ENCODE data around the gene ETV6.
A peak's percentile ranks its signal among the peaks of the same experiment; 100 is the strongest.

The ETV6 gene

DNA sequence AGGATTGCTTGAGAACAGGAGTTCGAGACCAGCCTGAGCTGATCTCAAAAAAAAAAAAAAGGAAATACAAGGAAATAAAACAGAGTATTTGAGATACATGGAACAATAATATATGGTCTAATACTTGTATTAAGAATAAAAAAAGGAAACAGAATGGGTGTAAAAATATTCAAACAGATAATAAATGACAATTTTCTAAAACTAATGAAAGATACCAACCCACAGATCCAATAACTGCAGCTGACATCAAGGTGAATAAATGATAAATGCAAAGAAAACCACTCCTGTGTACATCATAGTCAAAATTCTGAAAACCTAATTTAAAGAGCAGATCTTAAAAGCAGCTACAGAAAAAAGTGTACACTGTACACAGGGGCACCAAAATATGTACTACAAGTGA lies 4.1 kb upstream of the ETV6 start:
- no peak for DNase-seq (ENCODE audit: low spot score)

DNA sequence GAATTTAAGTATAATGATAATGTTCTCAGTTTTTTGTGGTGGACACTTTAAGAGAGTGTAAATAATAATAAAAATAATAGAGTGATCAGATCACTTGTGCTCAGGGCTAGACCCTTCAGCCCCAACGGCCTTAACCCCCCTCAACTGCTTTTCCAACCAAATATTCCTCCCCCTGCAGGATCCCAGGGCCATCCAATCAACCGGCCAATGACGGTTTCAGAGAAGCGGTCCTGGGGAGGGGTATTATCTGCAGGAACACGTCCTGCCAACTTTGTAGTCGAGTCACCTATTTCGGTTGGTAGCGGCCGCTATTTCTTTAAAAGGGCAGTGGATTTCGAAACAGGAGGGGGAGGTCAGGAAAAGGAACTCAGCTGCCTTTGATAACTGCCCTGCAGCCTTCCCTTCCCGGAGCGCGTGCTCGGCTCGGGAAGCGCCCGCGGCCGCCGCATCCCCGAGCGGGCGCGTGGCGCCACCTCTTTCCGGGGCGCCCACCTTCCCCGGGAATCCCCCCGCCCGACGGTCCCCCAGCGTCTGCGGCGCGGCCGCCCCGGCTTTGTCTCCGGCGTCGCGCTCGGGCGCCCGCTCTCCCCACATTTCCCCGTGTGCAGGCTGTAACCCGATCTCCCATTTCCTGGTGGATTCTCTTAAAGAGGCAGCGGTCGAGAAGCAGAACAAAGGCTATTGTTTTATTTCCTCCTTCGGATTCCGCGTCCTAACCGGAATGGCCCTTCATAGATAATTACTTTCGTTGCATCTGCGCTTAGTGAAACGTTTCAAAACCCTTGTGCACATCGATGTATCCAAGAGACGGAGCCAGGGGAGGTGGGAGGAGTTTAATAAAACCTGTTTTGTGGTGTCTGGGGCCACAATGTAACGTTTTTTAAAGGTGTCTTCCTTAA lies 711 bp upstream of the ETV6 start:
- DNase-seq (ENCODE audit: low spot score), result peak; percentile 59

DNA sequence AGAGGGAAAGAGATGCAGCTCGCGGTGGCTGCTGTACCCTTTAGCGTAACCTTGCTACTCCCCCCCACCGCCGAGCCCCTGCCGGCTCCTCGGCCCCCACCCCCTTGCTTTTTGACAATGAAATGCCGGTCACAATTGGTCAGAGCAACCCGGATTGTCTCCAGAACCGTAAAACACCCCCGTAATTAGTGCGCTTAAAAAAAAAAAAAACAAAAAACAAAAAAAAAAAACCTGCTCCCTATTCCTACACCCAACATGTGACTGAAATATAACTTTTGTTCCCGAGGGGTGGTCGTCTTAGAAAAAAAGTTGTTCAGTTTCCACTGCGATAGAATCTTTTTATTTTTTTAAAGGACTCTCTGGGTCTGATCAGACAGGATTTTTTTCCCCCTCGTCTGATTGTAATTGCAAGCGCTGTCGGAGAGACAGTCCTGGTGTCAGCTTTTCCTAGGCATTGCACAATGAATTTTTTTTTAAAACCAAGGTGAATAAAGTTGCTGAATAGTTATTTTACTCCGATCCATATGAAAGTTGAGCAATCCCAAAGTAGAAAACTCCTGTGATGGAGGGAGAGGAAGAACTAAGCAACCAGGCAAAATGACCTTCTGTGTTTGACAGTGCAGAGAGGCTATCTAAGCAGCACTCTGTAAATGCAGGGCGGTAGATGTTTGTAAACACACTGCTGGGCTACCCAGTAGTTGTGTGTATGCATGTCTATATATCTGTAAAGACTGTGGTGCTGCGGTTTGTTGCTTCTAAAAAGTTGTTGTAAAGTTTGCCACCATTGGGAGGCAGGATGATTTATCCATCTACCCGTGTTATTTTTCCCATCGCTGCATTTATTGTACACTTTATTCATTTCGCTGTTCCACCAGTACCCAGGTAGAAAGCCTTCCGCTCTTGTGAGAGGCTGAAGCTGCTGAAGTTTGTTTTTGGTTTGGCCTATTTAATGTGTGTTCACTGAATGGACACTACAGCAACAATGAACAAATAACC lies 1.1 kb downstream of the ETV6 start:
- DNase-seq (ENCODE audit: low spot score), result peak; percentile 16

DNA sequence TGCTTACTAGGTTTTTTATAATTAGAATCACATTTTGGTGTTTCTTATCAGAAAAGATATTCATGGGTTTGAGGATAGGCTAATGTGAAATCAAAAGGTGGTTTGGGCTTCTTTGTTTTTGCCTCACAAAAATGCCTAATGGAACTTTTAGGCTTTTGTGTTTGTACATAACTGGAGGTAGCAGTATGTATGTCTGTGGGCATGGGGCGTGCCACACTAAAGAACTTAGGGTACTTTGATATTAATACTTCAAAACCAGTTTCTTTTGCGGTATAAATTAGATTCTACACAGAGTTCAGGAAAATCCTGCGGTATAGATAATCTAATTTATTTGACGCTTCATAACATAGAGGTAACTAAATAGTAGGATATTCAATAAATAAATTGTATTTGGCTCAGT lies 1.9 kb downstream of the ETV6 start:
- no peak for DNase-seq (ENCODE audit: low spot score)

DNA sequence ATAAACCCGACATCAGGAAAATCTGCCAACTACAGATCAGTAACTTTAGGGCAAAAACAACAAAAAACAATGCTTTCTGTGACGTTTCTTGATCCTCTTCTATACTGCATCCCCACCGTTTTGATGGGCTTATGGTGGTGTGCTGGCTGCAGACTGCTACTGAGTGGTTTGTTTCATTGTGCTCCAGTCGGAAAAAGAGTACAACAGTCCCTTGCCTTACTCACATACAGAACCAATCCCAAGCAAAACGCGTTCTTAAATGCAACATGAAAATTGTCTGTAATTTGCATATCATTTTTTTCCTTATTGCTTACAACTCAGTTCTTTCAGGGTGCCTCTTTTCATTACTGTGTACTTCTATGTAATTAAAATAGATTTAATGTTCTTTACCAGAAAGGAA lies 2.3 kb downstream of the ETV6 start:
- DNase-seq (ENCODE audit: low spot score), result no peak

DNA sequence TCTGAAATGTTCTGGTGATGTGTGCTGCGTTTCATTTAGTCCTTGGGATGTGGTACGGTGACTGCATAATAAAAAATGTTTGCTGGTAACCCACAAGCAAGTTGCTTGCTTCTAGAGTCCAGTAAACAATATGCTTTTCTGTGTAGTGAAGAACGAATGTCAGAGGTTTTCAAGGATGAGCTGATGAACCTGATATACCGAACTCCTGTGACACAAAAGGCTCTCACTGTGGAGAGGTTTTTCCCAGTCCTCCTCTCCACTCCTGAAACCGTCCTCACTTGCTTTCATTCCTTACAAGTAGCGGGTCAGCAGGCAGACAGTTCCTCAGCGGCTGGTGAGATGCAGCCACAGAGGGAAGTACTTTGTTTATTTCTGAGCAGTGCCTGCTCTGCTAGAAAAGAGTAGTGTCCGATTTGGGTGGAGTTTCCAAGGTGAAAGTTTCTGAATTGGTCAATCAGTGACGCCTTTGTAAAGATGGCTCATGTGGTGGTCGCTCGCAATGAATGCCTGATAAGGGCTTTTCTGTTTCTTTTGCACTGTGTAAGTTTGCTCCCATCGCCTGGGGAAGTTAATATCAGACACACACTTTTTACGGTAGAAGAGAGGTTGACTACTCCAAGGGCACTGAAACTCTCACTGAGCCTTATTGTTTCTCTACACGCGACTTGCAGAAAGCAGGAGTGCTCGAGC lies 3.0 kb downstream of the ETV6 start:
- DNase-seq (ENCODE audit: low spot score), result peak; percentile 21

DNA sequence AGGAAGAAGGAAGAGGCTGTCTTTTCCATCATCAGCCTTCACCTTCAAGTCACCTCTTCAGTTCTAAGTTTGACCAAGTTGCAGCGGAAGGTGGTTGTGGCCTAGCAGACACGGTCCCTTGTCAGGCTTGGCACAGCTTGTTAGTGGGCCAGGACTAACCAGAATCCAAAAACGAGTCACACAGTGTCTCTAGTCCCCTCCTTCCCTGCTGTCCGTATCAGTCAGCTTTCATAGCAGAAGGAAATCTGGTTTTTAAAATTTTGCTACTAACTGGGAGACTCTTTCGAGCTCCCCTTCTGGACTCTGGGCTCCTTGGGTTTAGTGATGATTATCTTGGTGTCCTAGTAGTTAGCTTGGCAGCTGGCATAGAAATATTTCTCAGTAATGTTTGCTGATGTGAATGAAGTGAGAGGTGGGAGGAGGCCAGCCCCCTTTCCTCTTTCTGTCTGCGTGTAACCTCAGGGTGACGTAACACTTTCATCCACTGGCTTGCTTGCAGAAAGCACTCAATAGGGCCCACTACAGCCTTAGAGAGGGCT lies 3.8 kb downstream of the ETV6 start:
- peak; percentile 34 for DNase-seq (ENCODE audit: low spot score)

DNA sequence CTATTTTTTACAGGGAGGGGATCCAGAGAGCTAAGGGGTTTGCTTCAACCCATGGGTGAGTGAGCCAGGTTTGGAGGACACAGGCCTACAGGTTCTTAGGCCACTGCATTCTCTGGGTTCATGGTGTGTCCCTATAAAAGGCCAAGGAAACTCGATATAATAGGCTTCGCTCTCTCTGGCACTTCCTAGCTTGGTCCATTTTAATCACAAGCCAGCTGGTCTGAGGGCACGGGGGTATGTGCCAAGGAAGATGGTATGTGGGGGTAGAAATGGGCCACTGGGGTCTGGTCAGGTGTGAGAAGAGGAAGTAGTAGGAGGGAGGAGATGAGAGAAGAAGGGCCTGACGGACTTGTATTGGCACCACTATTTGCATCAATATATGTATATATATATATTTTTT lies 4.9 kb downstream of the ETV6 start:
- no peak for DNase-seq (ENCODE audit: low spot score)

DNA sequence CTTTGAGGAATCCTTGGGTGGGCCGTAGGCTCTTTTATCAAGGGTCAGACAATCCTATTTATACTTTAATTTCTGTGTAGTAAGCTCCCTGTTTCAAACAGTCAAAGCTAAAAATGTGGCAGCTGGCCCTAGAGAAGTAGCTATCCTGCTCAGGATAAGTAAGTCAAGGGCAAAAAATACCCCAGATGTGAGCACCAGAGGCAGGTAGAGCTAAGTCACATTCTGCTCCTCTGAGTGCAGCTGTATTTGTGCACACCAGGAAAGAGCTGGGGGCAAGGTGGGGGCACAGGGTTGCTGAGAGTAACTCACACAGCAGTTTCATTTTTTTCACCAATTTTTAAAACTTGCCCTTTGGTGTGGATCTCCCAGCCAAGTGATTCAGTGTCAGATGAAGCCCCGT lies 5.3 kb downstream of the ETV6 start:
- no peak for DNase-seq (ENCODE audit: low spot score)

DNA sequence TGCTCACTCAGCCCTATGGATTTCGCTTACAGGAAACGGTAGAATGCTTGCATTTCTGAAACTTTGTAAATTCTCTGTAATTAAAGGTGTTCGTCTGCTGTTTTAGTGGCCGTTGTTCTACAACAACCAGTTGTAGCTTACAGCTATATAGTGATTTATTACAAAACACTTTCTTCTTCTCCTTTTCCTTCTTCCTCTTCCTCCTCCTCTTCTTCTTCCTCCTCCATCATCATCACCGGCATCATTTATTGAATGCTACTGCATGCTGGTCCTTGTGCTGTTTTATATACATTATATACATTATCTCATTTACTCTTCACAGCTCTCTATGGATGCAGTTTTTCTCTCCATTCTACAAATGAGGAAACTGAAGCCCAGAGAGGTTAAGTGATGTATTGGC lies 6.4 kb downstream of the ETV6 start:
- no peak for DNase-seq (ENCODE audit: low spot score)

DNA sequence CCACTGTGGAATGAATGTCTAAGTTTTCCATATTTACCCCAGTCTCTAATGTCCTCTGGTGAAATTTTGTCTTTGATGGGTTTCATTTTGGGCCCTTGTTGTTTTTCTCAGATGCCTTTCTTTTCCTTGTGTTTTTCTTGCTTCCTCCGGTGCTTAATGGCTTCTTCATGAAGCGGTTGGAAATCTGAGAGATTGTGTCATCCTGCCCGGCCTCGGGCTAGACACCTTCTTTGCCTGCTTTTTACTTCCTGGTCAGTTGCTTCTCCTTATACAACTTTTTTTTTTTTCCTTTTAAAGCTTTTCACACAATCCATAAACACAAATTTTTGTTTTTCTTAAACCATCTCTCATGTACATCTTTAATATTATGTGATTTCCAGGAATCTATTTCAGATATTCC lies 7.1 kb downstream of the ETV6 start:
- DNase-seq (ENCODE audit: low spot score), result no peak

DNA sequence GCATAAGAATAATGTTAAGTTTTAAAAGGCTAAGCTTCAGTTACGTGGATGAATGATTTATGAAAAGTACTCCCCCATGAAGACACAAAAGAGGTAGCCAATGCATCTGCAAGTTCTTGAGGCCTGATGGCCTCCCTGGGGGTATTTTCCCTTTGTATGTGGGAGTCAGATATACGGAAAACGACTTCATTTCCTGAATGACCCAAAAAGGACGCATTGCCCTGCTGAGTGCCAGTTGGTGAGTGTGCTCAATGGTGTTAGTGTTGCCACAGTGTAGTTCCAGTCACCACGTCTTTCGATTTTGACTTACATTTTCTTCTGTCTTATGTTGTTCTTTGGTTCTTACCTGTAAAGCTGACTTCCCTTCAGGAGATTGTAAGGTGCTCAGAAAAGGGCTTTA lies 8.0 kb downstream of the ETV6 start:
- no peak for DNase-seq (ENCODE audit: low spot score)

DNA sequence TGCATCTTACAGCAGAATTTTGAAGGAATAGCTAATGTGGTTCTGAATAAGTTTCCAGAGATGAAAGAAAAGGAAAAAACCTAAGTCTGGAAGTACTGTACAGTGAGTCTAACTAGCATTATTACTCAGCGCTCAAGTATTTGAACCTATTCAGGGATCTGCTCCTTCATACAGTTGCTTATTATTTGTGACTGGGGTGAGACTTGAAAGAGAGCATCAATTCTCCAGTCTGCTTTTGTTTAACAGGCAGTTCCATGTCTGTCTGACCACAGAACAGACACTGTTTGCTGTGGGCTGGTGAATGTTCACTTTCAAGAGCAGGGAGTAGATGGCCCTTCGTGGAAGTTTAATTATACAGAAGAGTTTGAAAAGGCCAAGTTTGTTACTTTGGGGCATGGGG lies 9.3 kb downstream of the ETV6 start:
- no peak for DNase-seq (ENCODE audit: low spot score)

DNA sequence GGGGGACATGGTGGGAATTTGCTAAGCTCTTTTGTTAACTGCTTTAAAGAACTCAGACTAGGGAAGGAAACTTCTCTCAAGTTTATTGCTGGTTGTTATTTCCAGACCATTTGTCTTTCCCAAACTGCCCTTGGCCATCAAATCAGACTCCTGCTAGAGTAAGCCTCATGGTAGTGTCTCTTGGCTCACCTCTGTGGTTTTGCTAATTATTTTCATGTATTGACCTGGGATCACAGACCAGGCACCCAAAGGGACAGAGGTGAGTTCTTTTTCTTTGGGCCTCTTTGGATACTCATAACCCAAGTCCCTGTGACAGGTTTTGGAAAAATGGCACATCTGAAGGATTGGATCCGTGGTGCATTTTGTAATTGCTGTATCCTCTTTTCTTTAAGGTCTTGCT lies 11.2 kb downstream of the ETV6 start:
- DNase-seq (ENCODE audit: low spot score), result no peak

DNA sequence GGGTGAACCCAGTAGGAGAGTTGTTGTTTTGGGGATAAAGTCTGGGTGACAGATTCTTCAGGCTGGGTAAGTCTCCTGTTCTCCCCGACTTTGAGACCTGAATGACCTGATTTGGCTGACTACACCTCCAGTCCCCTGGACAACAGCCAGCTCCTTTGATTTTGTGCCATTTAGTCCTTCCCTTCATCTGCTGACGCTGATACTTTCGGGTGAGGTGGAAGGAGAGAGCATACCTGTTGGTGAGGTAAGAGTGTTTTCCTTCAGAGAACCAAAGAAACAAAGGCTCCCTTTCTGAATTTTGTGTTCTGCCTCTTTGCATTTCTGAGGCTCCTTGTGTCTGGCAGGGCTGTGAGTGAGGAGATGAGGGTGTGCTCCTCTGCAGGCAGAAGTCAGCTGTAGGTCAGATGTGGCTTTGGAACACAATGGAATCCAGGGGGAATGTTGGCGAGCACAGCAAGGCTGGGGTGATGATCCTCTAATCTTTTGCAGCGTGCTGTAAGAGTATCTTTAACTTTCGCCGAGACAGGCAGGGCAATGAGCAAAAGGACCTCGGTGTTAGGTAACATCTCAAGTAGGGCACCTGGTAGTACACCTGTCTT lies 12.1 kb downstream of the ETV6 start:
- no peak for DNase-seq (ENCODE audit: low spot score)

DNA sequence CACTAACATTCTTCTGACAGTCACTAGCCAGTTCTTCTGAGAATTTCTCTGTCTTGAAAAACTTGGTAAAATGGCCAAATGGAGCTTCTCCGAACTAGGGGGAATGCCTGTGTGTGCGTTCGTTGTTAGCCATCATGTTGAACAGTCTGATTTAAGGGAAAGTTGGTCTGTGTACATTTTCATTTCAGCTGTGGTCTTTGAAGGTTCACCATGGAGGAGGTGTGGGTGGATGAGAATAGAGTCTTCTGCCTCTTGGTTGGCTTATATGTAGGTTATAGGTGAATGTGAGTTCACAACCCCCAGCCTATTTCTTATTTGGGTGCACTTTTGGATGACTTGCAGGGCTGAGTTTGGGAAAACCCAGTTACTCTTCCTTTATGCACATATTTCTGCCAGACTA lies 12.9 kb downstream of the ETV6 start:
- no peak for DNase-seq (ENCODE audit: low spot score)

DNA sequence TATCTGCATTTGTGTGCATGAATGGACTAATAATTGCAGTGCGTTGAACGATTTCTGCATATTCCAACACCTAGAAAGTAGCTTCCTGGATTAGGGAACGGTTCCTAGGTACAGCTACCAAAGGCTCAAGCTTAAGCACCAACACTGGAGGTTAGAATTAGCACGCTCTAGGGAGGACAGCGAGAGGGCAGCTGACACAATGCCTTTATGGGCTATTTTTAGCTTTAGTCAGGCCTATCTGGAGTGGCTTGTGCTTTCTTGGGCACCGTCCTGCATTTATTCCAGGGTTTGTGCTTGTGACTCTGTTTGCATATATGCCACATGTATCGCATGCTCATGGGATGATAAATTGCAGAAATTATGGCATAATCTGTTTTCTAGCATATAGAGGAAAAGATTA lies 13.7 kb downstream of the ETV6 start:
- DNase-seq (ENCODE audit: low spot score), result no peak

DNA sequence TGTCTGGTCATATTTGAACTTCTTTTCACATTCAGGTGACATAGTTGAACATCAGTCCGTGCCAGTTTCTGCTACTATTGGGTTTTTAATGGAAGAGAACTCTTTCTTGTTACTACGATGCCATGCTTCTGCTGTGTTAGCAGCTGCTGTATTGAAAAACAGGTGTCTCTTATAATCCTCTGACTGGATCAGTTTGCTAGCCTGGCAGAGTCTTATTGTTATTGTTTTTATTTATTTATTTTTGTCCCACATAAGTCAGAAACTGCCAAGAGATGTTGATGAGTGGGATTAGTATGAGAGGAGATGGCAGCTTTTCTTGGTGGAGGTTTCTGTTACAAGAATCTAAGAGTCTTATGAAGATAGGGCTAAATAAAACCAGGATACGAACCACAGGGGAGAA lies 14.6 kb downstream of the ETV6 start:
- DNase-seq (ENCODE audit: low spot score), result no peak

DNA sequence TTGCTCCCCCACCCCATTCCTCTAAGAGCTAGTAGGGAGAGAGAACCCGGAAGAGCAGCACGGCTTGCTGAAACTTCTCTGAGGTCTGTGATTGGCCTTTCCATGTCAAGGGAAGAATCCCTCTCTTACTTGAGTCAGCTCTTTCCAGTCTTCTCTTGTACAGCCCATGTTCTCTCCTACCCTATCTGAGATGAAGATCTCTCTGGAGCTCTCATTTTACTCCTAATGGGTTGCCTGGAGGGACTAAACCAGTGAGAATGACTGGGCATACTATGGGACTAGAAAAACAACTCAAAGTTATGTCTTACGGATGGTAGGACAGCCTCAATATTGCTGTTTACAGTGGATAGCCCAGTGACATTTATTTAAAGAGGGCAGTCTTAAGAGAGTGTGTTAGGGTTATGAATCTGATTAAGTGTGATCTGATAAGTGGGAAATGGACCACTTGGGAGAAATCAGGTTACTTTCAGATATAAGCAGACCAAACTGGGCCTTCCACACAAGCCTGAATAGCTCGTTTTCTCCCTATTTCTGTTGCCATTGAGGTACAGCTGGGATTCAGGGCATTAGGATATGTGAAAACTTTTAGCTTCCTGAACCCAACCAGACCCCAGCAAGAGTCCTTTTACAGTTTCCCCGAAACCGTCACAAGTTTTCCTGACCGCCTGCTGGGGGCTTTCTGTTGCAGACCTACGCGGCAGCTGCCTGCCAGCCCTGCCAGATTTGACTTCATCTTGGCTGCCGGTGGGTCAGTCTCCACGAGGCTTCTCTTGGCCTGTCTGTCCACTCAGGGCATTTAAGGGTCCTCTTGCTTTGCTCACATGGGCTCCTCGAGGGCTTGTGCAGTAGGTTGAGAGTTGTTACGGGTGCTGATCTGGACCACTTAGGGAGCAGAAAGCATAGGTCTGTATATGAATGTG lies 16.9 kb downstream of the ETV6 start:
- DNase-seq (ENCODE audit: low spot score), result no peak

DNA sequence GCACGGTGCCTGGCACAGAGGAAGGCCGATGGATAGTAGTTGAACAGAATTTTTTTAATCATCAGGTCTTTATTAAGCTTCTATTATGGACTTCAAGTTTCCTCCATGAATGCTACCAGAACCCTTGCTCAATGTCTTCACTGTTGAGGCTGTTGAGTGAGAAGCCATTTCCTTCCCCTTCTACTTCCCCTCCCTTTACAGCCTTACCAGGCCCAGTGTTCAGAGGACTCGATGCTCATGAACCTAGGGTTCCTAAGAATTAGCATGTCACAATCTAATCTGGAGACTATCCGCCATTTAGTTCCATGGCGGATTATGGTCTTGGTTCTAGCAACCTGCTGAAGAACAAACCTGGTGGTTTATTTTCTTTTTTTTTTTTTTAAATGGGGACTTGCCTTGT lies 17.7 kb downstream of the ETV6 start:
- DNase-seq (ENCODE audit: low spot score), result no peak

DNA sequence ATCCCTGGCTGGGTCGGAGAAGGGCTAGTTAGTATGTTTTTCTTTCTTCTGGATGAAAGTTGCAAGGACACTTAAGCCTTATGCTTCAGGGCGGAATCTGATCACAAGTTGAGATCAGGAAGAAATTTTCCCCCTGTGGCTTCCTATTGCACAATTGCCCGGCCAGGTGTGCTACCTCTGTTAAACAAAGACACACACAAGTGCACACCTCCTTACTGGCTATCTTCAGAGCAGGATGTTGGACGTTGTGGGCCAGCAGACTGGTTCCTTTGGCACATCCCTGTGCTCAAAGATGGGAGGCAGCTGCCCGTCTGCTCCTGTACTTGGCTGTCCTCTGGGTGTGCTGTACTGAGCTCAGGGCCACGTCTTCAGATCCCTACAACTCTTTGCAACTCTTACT lies 19.1 kb downstream of the ETV6 start:
- no peak for DNase-seq (ENCODE audit: low spot score)
